Measurements from ENCODE around the gene TNFSF8.

TNFSF8 gene

GRCh38 chr9:114911167-114911821 is 19.1 kb downstream of the TNFSF8 start:
- TF ChIP-seq, protein P1, sequence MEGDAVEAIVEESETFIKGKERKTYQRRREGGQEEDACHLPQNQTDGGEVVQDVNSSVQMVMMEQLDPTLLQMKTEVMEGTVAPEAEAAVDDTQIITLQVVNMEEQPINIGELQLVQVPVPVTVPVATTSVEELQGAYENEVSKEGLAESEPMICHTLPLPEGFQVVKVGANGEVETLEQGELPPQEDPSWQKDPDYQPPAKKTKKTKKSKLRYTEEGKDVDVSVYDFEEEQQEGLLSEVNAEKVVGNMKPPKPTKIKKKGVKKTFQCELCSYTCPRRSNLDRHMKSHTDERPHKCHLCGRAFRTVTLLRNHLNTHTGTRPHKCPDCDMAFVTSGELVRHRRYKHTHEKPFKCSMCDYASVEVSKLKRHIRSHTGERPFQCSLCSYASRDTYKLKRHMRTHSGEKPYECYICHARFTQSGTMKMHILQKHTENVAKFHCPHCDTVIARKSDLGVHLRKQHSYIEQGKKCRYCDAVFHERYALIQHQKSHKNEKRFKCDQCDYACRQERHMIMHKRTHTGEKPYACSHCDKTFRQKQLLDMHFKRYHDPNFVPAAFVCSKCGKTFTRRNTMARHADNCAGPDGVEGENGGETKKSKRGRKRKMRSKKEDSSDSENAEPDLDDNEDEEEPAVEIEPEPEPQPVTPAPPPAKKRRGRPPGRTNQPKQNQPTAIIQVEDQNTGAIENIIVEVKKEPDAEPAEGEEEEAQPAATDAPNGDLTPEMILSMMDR (conservative IDR thresholded peaks at IDR 0.05) = peak; percentile 96
- peak overlapping the region; percentile 91 for H3K27ac ChIP-seq

DNA sequence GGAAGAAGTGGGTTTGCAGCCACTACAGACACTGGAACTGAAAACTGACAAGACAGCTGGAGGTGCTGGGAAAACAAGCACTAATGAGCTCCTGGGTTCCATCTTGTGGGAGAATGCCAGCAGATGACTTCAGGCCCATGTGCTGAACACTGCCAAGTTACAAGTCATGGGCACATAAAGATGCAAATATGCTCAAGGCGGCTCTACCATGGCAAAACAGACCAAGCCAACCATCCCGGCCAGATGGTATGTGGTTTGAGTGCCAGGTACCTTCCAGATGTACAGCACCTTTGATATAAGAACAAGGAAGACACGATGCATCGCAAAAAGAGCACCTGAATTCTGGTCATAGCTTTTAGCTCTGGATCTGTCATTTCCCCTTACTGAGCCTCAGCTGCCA is 19.9 kb downstream of the TNFSF8 start:
- TF ChIP-seq, protein P1 (conservative IDR thresholded peaks at IDR 0.05) = no peak
- H3K27ac ChIP-seq = peak overlapping the region; percentile 91

- H3K27ac ChIP-seq = peak overlapping the region; percentile 91
- TF ChIP-seq, protein P1 (conservative IDR thresholded peaks at IDR 0.05) = no peak
Observed at GRCh38 chr9:114909661-114910060, 20.7 kb downstream of the TNFSF8 start.

DNA sequence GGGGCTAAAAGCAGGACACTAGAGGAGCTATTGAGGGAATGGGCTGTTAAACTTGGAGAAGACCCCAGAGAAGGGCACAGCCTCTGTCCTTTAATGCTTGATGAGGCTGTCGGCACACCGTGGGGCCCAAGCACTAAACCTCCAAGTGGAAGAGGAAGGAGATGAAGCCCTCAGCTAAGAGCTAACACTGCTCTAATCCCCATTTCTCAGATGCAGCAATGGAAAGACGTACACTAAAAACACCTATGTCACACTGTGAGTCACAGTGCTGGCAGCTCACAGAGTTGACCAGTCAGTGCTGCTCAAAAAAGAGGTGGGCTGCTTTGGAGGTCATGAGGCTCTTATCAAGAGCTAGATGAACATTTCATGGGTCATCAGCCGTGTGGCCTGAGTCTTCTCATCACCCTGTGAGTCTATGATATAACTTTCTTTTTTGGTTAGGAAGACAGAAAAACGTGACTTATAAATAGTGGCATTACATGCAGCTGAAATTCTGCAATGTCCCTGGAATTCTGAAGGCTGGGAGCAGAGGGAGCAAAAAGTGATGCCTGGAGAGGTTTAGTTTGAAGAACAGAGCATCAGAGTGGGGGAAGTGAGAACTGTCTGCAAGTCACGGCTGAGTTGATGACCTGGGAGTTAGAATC is 21.5 kb downstream of the TNFSF8 start:
- peak overlapping the region; percentile 91 for H3K27ac ChIP-seq
- TF ChIP-seq, protein P1 (conservative IDR thresholded peaks at IDR 0.05) = no peak

GRCh38 chr9:114908104-114908622 is 22.2 kb downstream of the TNFSF8 start:
- TF ChIP-seq, protein P1 (conservative IDR thresholded peaks at IDR 0.05) = no peak
- H3K27ac ChIP-seq = peak overlapping the region; percentile 91

DNA sequence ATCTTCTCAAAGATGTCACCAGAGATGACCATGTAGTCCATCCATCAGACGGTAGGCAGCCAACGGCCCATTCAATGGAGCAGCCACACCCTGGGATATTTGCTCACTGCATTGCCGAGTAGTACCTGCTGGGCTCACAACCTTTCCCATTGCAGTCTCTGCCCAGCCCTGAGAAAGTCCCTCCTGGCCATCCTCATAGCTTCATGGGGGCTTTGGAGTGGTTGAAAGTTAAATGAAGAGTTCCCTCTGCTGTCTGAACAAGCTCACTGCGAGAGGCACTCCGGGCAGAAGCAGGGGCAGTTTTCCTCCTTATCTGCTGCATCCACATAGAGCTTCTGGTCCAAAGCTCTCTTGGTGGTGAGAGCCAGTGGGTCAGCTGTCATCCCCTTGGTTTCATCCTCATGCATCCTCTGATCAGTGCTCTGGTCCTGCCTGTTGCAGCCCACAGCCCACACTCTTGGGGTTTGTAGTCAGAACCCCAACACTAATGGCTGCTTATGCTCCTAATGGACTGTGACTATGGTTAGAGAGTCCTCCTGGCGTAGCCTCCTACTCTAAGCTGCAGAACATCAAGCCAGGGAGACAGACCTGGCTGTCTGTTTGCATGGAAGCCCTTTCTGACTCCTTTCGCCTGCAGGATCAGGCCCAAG is 23.3 kb downstream of the TNFSF8 start:
- TF ChIP-seq, protein P1 (conservative IDR thresholded peaks at IDR 0.05) = peak; percentile 83
- peak overlapping the region; percentile 91 for H3K27ac ChIP-seq
